HEK293 (cell line): ENCODE data around the gene AMBRA1.

Source experiments
- CTCF ChIA-PET: fragments of 350-600 bp; formaldehyde crosslinking; extraction: SDS; loops from one replicate; lab custom pipeline; 2021; ENCODE audit warnings: antibody characterized with exemption; lab: Yijun Ruan, JAX
- POLR2A ChIA-PET: fragments of 300-600 bp; formaldehyde crosslinking; extraction: SDS; loops from one replicate; lab custom pipeline; 2020; ENCODE audit warnings: antibody characterized with exemption, inconsistent platforms; lab: Yijun Ruan, JAX
- H3K27ac ChIP-seq: fragments of 200-500 bp; sonication (Bioruptor generic); 2 replicates; pipeline ENCODE4 v1.5.1; 2014; ENCODE audit warnings: low read depth, low read length, control low read depth, inconsistent platforms; ENCODE audit errors: extremely low read depth
- H3K36me3 ChIP-seq, 2 experiments: fragments of 200-500 bp in 1 of 2; sonication (Bioruptor generic) in 1 of 2; 1 replicate in 1 of 2; 2 replicates in 1 of 2; pipeline ENCODE4 v1.5.1; 2014 to 2017; ENCODE audit warnings: inconsistent platforms in 2 of 2, low read length in 2 of 2; ENCODE audit not compliant: control insufficient read depth in 2 of 2, insufficient read depth in 1 of 2
- H3K4me1 ChIP-seq: fragments of 200-500 bp; sonication (Bioruptor generic); 2 replicates; pipeline ENCODE4 v1.5.1; 2014; ENCODE audit warnings: mild to moderate bottlenecking, low read length, inconsistent platforms; ENCODE audit not compliant: control insufficient read depth, insufficient read depth
- H3K4me3 ChIP-seq: 2 replicates; pipeline ENCODE4 v1.5.1; 2011; ENCODE audit warnings: low read depth, mild to moderate bottlenecking, control low read depth, low read length, moderate library complexity
- H3K9me3 ChIP-seq: fragments of 200-500 bp; sonication (Bioruptor generic); 2 replicates; pipeline ENCODE4 v1.5.1; 2014; ENCODE audit warnings: low read depth, low read length, inconsistent platforms; ENCODE audit not compliant: control insufficient read depth, insufficient read depth
- GLIS2 ChIP-seq: fragments of 450-650 bp; formaldehyde crosslinking; IDR thresholded peaks from 2 replicates; pipeline ENCODE4 v1.5.1; 2016; ENCODE audit warnings: missing biosample characterization, missing genetic modification characterization
- KLF7 ChIP-seq: fragments of 450-650 bp; formaldehyde crosslinking; IDR thresholded peaks from 2 replicates; pipeline ENCODE4 v1.5.1; 2016; ENCODE audit warnings: missing biosample characterization, missing genetic modification characterization, borderline replicate concordance
- SCRT2 ChIP-seq: fragments of 450-650 bp; formaldehyde crosslinking; IDR thresholded peaks from 2 replicates; pipeline ENCODE4 v1.5.1; 2016; ENCODE audit warnings: missing biosample characterization, missing genetic modification characterization
- YY2 ChIP-seq: fragments of 450-650 bp; formaldehyde crosslinking; IDR thresholded peaks from 2 replicates; pipeline ENCODE4 v1.5.1; 2016; ENCODE audit warnings: missing biosample characterization, missing genetic modification characterization
- ZBTB8A ChIP-seq: fragments of 450-650 bp; formaldehyde crosslinking; IDR thresholded peaks from 2 replicates; pipeline ENCODE4 v1.5.1; 2016; ENCODE audit warnings: missing biosample characterization, missing genetic modification characterization
- ZNF114 ChIP-seq: fragments of 450-650 bp; formaldehyde crosslinking; IDR thresholded peaks from 2 replicates; pipeline ENCODE4 v1.5.0; 2017; ENCODE audit warnings: missing biosample characterization, missing genetic modification characterization
- ZNF2 ChIP-seq: fragments of 450-650 bp; formaldehyde crosslinking; IDR thresholded peaks from 2 replicates; pipeline ENCODE4 v1.5.1; 2016; ENCODE audit warnings: missing biosample characterization, missing genetic modification characterization
- ZNF416 ChIP-seq: fragments of 450-650 bp; formaldehyde crosslinking; IDR thresholded peaks from 2 replicates; pipeline ENCODE4 v1.5.1; 2016; ENCODE audit warnings: missing biosample characterization, missing genetic modification characterization
- ZNF501 ChIP-seq: fragments of 450-650 bp; formaldehyde crosslinking; IDR thresholded peaks from 2 replicates; pipeline ENCODE4 v1.5.1; 2016; ENCODE audit warnings: missing biosample characterization, missing genetic modification characterization
- ZNF530 ChIP-seq: fragments of 450-650 bp; formaldehyde crosslinking; IDR thresholded peaks from 2 replicates; pipeline ENCODE4 v1.5.1; 2016; ENCODE audit warnings: low read depth, missing biosample characterization, missing genetic modification characterization
- ZNF555 ChIP-seq: fragments of 450-650 bp; formaldehyde crosslinking; conservative IDR thresholded peaks from 2 replicates; pipeline ENCODE4 v1.5.1; 2017; ENCODE audit warnings: missing biosample characterization, mild to moderate bottlenecking, missing genetic modification characterization, inconsistent platforms
- ZNF558 ChIP-seq: fragments of 450-650 bp; formaldehyde crosslinking; IDR thresholded peaks from 2 replicates; pipeline ENCODE4 v1.5.1; 2016; ENCODE audit warnings: missing biosample characterization, missing genetic modification characterization
- ZNF571 ChIP-seq: fragments of 450-650 bp; formaldehyde crosslinking; IDR thresholded peaks from 2 replicates; pipeline ENCODE4 v1.5.0; 2017; ENCODE audit warnings: missing biosample characterization, missing genetic modification characterization
- ZNF596 ChIP-seq: fragments of 450-650 bp; IDR thresholded peaks from 2 replicates; pipeline ENCODE4 v1.5.0; 2018; ENCODE audit warnings: missing biosample characterization, mild to moderate bottlenecking, missing genetic modification characterization, moderate library complexity
- ZNF623 ChIP-seq: fragments of 450-650 bp; formaldehyde crosslinking; IDR thresholded peaks from 2 replicates; pipeline ENCODE4 v1.5.1; 2016; ENCODE audit warnings: missing biosample characterization, missing genetic modification characterization
- ZNF664 ChIP-seq: fragments of 450-650 bp; formaldehyde crosslinking; IDR thresholded peaks from 2 replicates; pipeline ENCODE4 v1.5.1; 2016; ENCODE audit warnings: missing biosample characterization, missing genetic modification characterization
- TF ChIP-seq, protein P1 (sequence below): fragments of 450-650 bp; formaldehyde crosslinking; IDR thresholded peaks from 2 replicates; pipeline ENCODE4 v1.5.1; 2016; ENCODE audit warnings: missing biosample characterization, missing genetic modification characterization
- TF ChIP-seq, protein P2 (sequence below): fragments of 450-650 bp; formaldehyde crosslinking; IDR thresholded peaks from 2 replicates; pipeline ENCODE4 v1.5.1; 2016; ENCODE audit warnings: missing biosample characterization, missing genetic modification characterization
- TF ChIP-seq, protein P3 (sequence below): fragments of 450-650 bp; formaldehyde crosslinking; IDR thresholded peaks from 2 replicates; pipeline ENCODE4 v1.5.1; 2016; ENCODE audit warnings: missing biosample characterization, missing genetic modification characterization
- TF ChIP-seq, protein P4 (sequence below): fragments of 450-650 bp; formaldehyde crosslinking; IDR thresholded peaks from 2 replicates; pipeline ENCODE4 v1.5.1; 2016; ENCODE audit warnings: missing biosample characterization, missing genetic modification characterization
- TF ChIP-seq, protein P5 (sequence below): fragments of 450-650 bp; formaldehyde crosslinking; conservative IDR thresholded peaks from 2 replicates; pipeline ENCODE4 v1.5.1; 2016; ENCODE audit warnings: low read depth, missing biosample characterization, missing genetic modification characterization

AMBRA1 gene, protein sequence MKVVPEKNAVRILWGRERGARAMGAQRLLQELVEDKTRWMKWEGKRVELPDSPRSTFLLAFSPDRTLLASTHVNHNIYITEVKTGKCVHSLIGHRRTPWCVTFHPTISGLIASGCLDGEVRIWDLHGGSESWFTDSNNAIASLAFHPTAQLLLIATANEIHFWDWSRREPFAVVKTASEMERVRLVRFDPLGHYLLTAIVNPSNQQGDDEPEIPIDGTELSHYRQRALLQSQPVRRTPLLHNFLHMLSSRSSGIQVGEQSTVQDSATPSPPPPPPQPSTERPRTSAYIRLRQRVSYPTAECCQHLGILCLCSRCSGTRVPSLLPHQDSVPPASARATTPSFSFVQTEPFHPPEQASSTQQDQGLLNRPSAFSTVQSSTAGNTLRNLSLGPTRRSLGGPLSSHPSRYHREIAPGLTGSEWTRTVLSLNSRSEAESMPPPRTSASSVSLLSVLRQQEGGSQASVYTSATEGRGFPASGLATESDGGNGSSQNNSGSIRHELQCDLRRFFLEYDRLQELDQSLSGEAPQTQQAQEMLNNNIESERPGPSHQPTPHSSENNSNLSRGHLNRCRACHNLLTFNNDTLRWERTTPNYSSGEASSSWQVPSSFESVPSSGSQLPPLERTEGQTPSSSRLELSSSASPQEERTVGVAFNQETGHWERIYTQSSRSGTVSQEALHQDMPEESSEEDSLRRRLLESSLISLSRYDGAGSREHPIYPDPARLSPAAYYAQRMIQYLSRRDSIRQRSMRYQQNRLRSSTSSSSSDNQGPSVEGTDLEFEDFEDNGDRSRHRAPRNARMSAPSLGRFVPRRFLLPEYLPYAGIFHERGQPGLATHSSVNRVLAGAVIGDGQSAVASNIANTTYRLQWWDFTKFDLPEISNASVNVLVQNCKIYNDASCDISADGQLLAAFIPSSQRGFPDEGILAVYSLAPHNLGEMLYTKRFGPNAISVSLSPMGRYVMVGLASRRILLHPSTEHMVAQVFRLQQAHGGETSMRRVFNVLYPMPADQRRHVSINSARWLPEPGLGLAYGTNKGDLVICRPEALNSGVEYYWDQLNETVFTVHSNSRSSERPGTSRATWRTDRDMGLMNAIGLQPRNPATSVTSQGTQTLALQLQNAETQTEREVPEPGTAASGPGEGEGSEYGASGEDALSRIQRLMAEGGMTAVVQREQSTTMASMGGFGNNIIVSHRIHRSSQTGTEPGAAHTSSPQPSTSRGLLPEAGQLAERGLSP (N-terminal part only)

DNA sequence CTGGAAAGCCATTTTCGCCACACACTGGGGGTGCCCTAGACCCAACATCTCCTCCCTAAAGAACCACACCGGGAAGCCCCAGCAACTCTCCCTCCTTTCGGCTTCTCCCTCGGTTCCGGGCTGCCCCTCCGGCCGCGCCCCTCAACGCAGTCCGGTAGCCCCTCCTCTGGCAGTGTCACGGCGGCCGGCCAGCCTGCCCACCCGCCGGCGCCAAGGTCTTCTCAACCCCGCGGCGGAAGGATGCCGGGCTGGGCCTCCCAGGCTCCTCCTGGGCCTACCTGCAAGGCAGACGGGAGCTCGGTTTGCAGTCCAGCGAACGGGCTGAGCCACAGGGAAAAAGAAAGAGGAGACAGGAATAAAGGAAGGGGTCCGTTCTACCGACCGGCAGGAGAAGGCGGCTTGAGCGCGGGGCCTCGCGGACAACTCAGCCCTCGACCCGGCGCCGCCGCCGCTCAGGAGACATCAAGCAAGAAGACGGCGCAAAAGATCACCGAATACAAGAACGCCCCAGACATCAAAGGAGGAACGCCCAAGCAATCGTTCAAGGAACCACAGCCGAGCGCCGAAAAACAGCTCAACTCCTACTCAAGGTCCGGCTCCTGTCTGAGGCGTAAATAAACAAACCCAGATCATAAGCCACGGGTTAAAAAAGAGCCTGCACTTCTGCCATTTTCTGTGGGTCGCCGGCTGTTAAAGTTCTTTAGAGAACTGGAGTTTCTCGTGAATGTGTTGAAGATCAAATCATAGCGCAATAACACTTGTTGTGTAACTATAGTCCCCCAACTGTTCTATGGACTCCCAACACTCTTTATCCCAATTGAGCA lies at the start of gene AMBRA1:
TSS of gene AMBRA1 (minus strand) at position 474 of the 824 bp plus-strand sequence. CDS start 45,643 bp downstream, outside the sequence.
- peaks cover 4% of the 10 kb centered on the region; the same call in 1 of the 2 replicates for H3K4me1 ChIP-seq
- H3K27ac ChIP-seq = peak within 1 kb of the TSS; percentile 75
- peak within 1 kb of the TSS; percentile 88 for H3K4me3 ChIP-seq
- CTCF ChIA-PET = interaction anchor here (0.7 to 0.9 kb wide), 3 partner anchors 25 to 670 kb away, joined by 3 read pairs; no protein-coding TSS in a partner anchor
- POLR2A ChIA-PET = interaction anchor here (0.6 to 1.7 kb wide), 11 partner anchors 13 to 250 kb away, joined by 3 to 13 read pairs (median 5); partner anchors contain the start of genes ARHGAP1, ATG13, HARBI1 and ZNF408
- H3K36me3 ChIP-seq = no peaks in the 10 kb centered on the region
- no peaks in the 10 kb centered on the region for H3K9me3 ChIP-seq
- peak; percentile 31; the same call in 1 of the 2 replicates for TF ChIP-seq ZBTB8A (tag by site-specific recombination)
- TF ChIP-seq SCRT2 = peak; percentile 47; the same call in 1 of the 2 replicates
- TF ChIP-seq KLF7 (tag by site-specific recombination) = 0 out of 2 replicates have a peak, but pooled peaks have one; percentile 14
- no peak for TF ChIP-seq ZNF416 (tag by site-specific recombination)
- TF ChIP-seq ZNF664 (tag by site-specific recombination) = no peak
- TF ChIP-seq ZNF555 (tag by site-specific recombination) = no peak
- TF ChIP-seq, protein P1, sequence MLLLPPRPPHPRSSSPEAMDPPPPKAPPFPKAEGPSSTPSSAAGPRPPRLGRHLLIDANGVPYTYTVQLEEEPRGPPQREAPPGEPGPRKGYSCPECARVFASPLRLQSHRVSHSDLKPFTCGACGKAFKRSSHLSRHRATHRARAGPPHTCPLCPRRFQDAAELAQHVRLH (tag by site-specific recombination) = peak; percentile 30; the same call in 1 of the 2 replicates
- peak; percentile 78; the same call in 1 of the 2 replicates for TF ChIP-seq ZNF501 (tag by site-specific recombination)
- no peak for TF ChIP-seq ZNF623 (tag by site-specific recombination)
- TF ChIP-seq YY2 (tag by site-specific recombination) = peak; percentile 60; the same call in 1 of the 2 replicates
- TF ChIP-seq, protein P2, sequence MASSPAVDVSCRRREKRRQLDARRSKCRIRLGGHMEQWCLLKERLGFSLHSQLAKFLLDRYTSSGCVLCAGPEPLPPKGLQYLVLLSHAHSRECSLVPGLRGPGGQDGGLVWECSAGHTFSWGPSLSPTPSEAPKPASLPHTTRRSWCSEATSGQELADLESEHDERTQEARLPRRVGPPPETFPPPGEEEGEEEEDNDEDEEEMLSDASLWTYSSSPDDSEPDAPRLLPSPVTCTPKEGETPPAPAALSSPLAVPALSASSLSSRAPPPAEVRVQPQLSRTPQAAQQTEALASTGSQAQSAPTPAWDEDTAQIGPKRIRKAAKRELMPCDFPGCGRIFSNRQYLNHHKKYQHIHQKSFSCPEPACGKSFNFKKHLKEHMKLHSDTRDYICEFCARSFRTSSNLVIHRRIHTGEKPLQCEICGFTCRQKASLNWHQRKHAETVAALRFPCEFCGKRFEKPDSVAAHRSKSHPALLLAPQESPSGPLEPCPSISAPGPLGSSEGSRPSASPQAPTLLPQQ (tag by site-specific recombination) = peak; percentile 42; the same call in 1 of the 2 replicates
- TF ChIP-seq, protein P3, sequence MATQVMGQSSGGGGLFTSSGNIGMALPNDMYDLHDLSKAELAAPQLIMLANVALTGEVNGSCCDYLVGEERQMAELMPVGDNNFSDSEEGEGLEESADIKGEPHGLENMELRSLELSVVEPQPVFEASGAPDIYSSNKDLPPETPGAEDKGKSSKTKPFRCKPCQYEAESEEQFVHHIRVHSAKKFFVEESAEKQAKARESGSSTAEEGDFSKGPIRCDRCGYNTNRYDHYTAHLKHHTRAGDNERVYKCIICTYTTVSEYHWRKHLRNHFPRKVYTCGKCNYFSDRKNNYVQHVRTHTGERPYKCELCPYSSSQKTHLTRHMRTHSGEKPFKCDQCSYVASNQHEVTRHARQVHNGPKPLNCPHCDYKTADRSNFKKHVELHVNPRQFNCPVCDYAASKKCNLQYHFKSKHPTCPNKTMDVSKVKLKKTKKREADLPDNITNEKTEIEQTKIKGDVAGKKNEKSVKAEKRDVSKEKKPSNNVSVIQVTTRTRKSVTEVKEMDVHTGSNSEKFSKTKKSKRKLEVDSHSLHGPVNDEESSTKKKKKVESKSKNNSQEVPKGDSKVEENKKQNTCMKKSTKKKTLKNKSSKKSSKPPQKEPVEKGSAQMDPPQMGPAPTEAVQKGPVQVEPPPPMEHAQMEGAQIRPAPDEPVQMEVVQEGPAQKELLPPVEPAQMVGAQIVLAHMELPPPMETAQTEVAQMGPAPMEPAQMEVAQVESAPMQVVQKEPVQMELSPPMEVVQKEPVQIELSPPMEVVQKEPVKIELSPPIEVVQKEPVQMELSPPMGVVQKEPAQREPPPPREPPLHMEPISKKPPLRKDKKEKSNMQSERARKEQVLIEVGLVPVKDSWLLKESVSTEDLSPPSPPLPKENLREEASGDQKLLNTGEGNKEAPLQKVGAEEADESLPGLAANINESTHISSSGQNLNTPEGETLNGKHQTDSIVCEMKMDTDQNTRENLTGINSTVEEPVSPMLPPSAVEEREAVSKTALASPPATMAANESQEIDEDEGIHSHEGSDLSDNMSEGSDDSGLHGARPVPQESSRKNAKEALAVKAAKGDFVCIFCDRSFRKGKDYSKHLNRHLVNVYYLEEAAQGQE = 0 out of 2 replicates have a peak, but pooled peaks have one; percentile 38
- TF ChIP-seq ZNF571 (tag by site-specific recombination) = no peak
- TF ChIP-seq, protein P4, sequence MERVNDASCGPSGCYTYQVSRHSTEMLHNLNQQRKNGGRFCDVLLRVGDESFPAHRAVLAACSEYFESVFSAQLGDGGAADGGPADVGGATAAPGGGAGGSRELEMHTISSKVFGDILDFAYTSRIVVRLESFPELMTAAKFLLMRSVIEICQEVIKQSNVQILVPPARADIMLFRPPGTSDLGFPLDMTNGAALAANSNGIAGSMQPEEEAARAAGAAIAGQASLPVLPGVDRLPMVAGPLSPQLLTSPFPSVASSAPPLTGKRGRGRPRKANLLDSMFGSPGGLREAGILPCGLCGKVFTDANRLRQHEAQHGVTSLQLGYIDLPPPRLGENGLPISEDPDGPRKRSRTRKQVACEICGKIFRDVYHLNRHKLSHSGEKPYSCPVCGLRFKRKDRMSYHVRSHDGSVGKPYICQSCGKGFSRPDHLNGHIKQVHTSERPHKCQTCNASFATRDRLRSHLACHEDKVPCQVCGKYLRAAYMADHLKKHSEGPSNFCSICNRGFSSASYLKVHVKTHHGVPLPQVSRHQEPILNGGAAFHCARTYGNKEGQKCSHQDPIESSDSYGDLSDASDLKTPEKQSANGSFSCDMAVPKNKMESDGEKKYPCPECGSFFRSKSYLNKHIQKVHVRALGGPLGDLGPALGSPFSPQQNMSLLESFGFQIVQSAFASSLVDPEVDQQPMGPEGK (tag by site-specific recombination) = no peak
- TF ChIP-seq ZNF114 (tag by site-specific recombination) = no peak
- no peak for TF ChIP-seq ZNF530 (tag by site-specific recombination)
- no peak for TF ChIP-seq ZNF596 (tag by site-specific recombination)
- peak; percentile 57; the same call in 1 of the 2 replicates for TF ChIP-seq GLIS2 (tag by site-specific recombination)
- TF ChIP-seq, protein P5, sequence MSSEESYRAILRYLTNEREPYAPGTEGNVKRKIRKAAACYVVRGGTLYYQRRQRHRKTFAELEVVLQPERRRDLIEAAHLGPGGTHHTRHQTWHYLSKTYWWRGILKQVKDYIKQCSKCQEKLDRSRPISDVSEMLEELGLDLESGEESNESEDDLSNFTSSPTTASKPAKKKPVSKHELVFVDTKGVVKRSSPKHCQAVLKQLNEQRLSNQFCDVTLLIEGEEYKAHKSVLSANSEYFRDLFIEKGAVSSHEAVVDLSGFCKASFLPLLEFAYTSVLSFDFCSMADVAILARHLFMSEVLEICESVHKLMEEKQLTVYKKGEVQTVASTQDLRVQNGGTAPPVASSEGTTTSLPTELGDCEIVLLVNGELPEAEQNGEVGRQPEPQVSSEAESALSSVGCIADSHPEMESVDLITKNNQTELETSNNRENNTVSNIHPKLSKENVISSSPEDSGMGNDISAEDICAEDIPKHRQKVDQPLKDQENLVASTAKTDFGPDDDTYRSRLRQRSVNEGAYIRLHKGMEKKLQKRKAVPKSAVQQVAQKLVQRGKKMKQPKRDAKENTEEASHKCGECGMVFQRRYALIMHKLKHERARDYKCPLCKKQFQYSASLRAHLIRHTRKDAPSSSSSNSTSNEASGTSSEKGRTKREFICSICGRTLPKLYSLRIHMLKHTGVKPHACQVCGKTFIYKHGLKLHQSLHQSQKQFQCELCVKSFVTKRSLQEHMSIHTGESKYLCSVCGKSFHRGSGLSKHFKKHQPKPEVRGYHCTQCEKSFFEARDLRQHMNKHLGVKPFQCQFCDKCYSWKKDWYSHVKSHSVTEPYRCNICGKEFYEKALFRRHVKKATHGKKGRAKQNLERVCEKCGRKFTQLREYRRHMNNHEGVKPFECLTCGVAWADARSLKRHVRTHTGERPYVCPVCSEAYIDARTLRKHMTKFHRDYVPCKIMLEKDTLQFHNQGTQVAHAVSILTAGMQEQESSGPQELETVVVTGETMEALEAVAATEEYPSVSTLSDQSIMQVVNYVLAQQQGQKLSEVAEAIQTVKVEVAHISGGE = peak; percentile 34
- peak; percentile 69; the same call in 1 of the 2 replicates for TF ChIP-seq ZNF2 (tag by site-specific recombination)
- TF ChIP-seq ZNF558 (tag by site-specific recombination) = no peak
